Colon (tissue), 2 donors: Measurements from ENCODE around the gene ASIC5.
"Not testable (repeated sequence)": the region's sequence is repeated elsewhere in the genome, so short reads cannot be mapped to it uniquely, and the experiment has no call there.

Experiments
- FAIRE-seq: peaks from 2 replicates; lab custom pipeline; 2012; peaks lifted over from hg19 to GRCh38; lab: Jason Lieb, UNC
- donor health status: control.
- donor health status: control.

The ASIC5 gene, protein sequence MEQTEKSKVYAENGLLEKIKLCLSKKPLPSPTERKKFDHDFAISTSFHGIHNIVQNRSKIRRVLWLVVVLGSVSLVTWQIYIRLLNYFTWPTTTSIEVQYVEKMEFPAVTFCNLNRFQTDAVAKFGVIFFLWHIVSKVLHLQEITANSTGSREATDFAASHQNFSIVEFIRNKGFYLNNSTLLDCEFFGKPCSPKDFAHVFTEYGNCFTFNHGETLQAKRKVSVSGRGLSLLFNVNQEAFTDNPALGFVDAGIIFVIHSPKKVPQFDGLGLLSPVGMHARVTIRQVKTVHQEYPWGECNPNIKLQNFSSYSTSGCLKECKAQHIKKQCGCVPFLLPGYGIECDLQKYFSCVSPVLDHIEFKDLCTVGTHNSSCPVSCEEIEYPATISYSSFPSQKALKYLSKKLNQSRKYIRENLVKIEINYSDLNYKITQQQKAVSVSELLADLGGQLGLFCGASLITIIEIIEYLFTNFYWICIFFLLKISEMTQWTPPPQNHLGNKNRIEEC

DNA sequence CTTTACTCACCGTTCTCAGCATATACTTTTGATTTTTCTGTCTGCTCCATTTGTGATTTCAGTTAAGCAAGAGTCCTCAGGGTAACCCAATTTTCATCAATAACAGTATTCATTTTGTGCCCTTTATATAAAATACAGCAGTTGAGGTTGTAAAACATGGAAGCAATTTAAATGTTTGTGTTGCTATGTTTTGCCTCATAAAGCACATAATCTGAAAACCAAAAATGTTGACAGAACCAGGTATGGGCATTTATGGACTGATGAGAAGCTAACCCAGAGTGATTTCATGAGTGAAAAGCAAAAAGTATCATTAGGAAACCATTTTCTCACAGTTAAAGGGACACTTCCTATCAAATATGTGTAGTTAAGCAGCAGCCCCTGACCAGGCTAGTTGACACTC lies at the start of gene ASIC5:
ASIC5 (minus strand) TSS at position 101 of the 400 bp plus-strand sequence; CDS start at position 50, 51 bp downstream.
- no peak for FAIRE-seq

DNA sequence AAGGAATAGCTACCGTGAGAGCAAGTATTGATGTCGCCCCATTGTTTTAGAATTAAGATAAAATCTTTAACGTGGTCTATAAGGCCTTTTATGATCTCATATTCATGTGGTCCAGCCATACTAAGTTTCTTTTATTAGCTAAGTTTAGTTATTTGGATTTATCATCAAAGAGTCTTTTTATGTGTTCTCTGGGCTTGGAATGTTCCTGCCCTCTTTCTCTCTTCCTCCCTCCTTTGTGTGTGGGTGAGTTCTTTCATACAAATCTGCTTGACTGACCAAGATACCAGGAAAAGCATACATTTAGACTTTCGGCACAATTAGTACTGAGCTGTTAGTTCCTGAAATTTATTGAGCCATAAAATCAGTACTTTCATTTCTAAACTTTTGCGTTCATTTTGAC lies 48.7 kb upstream of the ASIC5 start:
- no peak for FAIRE-seq

DNA sequence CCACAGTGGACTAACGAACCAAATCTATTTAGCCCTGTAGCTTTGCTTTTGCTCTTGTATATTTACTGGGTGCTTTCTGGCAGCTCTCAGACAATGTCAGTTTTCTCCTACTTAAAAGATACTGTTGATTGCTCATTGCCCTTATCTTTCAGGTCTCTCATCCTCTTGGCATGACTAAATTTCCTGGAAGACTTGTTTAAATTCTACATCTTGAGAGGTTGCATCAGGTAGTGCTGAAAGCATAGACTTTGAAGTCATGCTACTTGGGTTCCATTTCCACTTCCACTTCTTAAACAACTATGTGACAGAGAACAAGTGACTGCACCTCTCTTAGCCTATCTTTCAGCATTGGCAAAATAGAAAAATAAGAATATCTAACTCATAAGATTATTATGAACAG lies 45.8 kb upstream of the ASIC5 start:
- FAIRE-seq: no peak

DNA sequence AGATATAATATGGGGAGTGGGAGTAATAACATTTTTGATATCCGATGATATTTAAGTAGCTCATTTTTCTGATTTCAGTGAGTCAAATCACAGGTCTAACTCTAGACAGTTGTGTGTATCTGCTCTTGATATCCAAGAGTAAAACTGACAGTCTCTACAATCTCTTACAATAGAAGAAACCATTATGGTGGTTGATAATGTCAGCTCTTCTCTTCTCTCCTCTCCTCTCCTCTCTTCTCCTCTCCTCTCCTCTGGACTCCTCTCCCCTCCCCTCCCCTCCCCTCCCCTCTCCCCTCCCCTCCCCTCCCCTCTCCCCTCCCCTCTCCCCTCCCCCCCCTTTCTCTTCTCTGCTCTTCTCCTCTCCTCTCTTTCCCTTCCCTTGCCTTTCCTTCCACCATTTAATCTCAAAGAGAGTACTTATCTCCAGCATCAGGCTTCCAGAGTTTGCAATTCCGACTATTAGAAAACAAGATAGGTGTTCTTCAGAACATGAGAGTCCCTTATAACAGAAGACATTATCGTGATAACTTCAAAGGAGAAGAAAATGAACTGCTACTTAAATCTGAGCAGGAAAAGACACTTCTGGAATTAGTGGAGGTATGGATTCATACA lies 43.6 kb upstream of the ASIC5 start:
- no peak for FAIRE-seq

DNA sequence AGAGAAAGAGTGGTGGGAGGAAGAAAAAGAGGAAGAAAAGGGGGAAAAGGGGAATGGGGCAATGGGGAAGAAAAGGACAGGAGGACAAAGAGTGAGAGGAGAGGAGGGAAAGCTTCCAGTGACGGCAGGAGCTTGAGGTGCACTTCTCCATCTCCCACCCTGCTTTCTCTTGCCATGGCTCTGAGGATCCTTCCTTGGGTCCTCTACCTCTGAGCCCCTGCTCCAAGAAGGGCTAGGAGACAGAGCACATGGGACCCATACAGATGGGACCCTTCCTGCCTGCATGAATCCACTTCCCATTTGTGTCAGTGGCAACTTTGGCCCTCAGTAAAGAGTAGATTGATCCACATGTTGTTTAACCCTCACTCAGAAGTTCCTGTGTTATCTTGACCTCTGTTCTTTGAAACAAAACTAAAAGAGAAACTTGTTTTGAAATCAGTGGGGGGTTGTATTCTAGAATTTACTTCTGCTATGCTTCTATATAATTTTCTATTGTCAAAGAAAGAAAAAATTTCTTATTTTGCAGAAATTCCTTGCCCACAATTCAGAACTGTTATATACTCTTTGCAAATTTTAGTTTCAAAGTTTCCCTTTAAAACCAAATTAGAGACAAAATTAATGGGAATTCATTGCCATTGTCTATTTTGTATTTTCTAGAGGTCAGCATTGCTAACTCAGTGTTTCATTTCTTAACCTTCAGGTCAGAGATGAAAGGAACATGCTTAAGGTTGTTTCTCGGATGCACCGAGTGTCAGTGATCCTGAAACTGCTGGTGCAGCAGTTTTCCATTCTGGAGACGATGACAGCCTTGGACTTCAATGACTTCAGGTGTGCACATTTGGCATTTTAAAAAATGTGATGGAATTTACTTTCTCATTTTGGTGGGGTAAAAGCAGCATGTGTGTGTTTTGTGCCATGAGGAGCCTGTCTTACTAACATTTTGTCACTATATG lies 42.4 kb upstream of the ASIC5 start:
- FAIRE-seq: no peak

DNA sequence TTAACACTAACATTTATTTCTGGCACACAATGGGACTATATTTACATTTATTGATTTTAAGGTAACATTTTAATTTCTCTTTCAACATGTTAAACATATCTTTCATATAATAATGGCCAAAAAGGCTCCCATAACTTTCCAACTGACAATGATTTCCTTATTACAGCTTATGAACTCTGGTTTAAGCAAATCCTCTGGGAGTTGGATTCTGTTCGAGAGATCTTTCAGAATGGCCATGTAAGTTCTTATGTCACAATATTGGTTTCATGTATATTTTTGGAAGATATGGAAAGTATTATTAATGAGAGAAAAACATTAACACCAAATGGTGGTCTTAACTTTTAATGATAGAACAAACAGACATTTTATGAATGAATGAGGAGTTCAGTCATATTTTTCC lies 41.5 kb upstream of the ASIC5 start:
- FAIRE-seq: no peak

DNA sequence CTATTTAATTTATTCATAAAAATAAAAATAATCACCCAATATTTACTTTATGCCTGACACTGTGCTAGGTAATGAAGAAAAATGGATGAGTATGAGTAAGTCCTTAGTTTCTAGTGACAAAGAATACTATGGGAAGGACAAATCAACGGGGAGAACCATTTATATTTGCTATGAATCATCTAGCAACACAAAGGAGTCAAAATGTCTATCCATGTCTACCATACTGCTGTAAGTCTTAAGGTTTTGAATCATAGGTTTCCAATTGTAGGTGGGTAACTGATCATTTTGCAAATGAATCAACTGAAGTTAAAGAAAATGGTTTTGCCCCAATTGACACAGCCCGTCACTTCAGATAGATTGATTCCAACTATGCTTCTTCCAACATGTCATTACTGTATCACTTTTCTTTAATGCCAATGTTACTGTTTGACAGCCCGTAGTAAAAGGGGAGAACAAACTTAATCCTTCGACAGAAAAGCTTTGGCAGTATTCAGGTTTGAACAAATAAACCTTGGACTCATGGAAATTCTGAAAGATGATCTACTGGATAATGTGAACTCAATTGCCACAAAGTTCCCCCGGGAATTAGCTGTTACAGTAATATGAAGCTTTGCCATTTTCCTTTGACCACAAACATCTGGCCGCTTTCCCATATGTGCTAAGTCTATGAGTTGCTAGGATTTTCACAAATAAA lies 40.6 kb upstream of the ASIC5 start:
- no peak for FAIRE-seq

DNA sequence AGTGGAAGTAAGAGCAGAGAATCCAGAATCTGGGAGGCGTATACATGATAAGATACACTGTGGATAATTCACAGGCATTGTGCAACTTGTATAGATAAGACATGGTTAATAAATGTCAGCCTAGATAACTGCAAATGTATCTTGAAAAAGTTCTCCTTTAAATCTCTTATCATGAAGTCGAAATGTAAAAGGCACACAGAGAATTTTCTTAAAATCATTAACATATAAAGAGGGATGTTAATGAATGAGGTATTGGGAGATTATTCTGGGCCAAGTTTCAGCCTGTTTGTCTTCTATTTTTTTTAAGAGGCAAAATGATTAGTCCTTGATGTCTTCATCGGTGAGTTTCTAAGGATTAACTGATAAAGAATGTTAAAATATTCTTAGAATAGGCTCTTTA lies 38.3 kb upstream of the ASIC5 start:
- no peak for FAIRE-seq

DNA sequence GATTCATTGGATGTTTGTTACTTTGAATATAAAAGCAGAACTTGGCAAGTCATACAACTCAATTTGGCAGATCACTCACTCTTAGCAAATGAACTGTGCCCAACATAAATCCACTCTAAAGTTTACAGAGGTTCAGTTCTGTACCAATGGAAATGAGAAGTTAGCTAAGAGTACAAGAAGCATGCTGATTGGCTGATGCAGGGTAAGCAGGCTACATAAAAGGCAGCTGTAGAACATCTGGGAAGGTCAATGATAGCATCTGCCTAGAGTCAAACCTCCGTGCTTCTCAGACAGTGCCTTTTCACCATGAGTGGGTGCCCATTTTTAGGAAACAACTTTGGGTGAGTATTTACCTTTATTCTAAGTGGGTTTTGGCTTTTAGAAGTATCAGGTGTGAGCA lies 37.4 kb upstream of the ASIC5 start, which contains the start of gene TDO2:
TDO2 (plus strand) TSS at position 244 of the 400 bp plus-strand sequence; CDS start at position 307, 63 bp downstream.
- FAIRE-seq: no peak

DNA sequence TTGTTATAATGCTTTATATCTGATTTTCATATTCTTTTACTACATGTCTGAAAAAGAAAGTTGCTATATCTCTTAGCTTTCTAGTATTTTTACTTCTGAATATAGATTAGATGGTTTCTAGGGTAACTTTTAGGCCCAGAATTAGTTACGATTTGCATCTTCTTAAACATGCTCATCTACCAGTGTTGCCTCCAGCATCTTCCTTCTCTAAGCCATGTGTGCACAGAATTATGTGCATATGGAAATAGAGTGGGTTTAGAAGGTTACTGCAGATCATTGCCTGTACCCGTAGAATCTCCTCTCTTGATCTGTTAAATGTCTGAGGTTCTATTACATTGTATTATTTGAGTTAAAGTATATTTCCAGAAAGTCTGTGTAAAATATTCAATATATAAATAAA lies 34.9 kb upstream of the ASIC5 start:
- no peak for FAIRE-seq

DNA sequence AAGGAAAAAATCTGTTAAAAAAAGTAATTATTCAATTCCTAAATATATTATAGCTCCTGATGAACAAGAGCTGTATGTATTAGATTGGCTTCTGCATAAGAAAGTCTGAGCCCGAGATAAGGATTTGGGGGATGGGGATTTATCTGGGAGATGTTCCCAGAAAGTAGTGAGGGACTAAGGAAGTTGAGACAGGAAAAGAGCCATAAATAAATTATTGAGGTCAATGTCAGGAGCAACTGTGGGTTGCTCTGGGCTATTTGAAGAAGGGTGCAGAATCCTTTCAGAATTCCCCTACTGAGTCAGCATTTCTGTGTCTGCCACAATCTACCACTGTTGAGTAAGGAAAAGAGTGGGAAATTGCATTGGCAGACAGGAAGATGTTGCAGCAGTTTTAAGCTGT lies 34.3 kb upstream of the ASIC5 start:
- FAIRE-seq: no peak

DNA sequence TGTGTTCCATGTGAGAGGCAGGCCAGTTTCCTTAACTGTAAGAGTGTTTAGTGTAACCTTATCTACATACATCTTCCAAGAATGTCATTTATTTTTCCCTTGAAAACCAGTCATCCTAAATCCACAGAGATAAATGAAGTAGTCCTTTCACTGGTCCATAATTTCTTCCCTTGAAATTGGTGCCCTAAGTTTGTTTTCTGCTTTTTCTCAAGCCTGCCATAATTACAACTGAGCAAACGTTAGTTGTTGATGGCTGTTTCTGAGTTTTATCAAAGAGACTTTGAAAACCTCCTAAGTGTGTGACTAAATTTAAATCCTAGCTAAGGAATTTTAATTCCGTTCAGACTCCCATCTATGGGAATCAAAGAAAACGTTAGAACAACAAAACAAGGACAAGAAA lies 33.8 kb upstream of the ASIC5 start:
- no peak for FAIRE-seq

DNA sequence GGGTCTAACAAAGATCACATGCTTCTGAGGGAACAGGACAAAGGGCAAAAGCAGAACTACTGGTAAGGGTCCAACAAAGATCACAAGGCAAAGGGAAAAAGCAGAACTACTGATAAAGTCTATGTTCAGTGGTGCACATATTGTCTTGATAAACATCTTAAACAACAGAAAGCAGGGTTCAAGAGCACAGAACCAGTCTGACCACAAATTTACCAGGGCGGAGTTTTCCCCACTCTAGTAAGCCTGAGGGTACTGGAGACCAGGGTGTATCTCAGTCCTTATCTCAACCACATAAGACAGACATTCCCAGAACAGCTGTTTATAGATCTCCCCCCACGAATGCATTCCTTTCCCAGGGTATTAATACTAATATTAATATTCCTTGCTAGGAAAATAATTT lies 32.3 kb upstream of the ASIC5 start:
- FAIRE-seq: not testable (repeated sequence)

DNA sequence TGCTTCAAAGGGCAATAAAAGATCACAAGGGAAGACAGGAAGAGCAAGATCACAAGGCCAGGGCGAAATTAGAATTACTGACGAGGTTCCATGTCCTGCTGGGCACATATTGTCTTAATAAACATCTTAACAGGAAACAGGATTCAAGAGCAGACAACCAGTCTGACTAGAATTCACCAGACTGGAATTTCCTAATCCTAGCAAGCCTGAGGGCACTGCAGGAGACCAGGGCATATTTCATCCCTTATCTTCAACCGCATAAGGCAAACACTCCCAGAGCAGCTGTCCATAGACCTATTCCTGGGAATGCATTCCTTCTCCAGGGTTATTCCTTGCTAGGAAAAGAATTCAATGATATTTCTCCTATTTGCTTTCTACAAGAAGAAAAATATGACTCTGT lies 25.0 kb upstream of the ASIC5 start:
- no peak for FAIRE-seq

DNA sequence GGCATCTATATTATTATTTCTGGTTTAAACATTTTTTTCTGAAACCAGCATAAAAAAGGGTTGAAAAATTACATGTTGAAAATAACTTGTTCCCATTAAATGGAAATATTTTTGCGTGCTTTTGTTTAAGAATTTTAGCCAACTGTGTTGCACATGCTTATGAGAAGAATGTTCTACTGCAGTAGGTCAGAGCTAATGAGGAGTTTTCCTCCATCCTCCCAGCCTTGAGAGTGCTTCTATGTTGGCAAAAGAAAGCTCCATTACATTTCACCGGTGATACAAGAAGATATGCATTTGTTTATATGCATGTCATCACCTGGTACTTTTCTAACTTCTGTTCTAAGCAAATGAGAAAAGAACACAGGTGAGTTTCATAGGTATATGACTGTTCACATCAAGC lies 23.9 kb upstream of the ASIC5 start:
- FAIRE-seq: no peak

DNA sequence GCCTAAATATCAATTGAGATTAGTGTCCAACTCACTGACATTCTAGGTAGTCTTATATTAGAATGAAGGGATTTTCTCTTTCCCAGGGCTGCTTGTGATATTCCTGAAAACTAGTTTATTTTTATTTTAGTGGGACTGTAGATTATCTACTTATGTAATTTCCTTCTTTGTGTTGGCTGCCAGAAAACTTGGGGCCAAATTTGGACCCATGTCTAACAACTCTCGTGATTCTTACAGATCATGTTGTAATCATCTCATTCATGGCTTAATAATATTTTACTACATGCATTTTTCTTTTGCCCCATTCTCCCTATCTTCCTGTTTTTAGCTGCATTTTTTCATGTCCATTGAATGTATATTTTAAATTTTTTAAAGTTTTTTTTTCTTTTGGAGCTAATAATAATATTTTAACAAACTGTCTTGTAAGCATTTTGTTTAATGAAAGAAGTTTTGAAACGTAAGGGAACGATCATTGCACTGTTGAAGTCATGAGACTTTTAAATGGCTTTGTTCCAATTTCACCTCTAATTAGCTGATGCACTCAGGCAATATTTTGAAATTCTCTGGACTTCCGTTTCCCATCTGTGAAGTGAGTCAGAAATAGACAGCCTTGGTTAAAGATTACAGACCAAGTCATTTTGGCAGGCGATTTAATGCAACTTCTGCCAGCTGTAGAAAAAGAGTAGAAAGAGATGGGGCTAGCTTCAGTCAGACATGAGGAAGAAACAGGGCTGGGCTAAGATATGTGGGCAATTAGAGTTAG lies 23.1 kb upstream of the ASIC5 start:
- no peak for FAIRE-seq

DNA sequence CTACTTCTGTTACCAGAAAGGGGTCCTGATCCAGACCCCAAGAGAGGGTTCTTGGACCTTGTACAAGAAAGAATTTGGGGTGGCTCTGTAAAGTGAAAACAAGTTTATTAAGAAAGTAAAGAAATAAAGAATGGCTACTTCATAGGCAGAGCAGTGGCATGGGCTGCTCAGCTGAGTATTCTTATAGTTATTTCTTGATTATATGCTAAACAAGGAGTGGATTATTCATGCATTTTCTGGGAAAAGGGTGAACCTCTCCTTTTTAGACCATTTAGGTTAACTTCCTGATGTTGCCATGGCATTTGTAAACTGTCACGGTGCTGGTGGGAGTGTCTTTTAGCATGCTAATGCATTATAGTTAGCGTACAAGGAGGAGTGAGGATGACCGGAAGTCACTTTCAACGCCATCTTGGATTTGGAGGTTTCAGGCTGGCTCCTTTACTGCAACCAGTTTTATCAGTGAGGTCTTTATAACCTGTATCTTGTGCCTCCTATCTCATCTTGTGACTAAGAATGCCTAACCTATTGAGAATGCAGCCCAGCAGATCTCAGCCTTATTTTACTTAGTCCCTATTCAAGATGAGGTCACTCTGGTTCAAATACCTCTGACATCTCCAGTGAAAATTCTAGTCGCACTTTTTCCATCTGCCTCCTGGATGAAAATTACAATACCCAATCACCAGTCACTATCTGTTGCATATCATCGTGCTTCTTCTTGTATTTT lies 21.9 kb upstream of the ASIC5 start:
- FAIRE-seq: no peak

DNA sequence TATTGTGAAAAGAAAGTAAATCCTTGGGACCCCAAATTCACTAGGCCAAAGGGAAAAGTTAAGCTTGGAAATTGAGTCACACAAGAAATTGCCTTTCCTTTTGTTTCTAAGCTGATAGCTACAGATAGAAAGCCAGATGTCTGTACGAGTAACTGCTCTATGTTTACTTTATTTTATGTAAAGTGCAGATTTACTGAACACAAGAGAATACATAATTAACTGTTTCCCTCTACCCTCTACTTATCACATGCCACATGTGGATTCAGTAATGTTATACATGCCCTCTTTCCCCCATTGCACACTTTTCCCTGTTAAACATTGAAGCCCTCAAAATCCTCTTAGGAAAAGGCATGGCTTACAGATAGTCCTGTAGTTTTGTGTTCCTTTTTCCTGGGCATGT lies 21.0 kb upstream of the ASIC5 start:
- FAIRE-seq: no peak

DNA sequence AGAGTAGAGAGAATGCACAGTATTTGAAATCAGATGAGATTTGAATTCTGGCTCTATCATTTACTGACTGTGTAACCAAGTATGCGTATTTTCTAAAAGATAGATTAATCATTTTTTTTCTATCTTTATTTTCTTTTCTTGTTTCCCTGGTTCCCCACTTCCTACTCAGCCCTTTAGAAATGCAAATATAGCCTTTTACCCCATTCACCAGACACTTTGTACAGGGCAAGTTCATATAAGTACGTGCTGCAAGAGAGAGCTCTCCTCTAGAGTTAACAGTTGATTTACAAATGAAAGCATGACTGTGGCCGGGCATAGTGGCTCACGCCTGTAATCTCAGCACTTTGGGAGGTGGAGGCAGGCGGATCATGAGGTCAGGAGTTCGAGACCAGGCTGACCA lies 19.6 kb upstream of the ASIC5 start:
- FAIRE-seq: no peak

DNA sequence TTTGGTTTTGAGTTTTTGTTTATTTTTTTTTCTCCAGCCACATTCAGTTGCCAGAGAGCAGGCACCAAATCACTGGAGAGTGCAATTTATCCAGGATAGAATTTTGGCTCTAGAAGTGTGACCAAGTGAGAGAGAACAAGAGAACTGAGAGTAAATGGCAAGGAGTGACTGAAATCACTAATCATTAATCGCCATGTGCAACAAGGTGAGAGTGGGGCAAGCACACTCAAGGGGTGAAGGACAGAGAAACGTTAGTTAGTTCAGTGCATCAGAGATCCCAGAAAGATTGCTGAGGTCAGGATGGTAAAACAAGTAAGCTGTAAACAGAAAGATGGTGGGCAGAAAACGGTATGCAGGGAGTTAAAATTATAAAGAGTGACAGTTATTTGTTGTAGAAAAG lies 17.8 kb upstream of the ASIC5 start:
- no peak for FAIRE-seq
